GM19239 (cell line): ENCODE measurements around the gene FBXL7.

ENCODE experiments used
- DNase-seq: peaks from one replicate; pipeline ENCODE4 v3.0.0; 2011; ENCODE audit warnings: low spot score; ENCODE audit not compliant: insufficient read length
- FAIRE-seq: peaks from 2 replicates; lab custom pipeline; 2011; peaks lifted over from hg19 to GRCh38; lab: Jason Lieb, UNC

Gene FBXL7

DNA sequence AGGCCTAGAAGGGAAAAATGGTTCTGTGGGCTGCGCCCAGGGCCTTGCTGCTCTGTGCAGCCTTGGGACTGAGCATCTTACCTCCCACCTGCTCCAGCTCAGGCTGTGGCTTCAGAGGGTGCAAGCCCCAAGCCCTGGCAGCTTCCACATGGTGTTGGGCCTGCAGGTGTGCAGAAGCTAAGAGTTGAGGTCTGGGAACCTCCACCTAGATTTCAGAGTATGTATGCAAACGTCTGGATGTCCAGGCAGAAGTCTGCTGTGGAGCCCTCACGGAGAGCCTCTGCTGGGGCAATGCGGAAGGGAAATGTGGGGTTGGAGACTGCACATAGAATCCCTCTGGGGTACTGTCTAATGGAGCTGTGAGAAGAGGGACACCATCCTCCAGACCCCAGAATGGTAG, 36.0 kb downstream of the FBXL7 start:
- no peak for FAIRE-seq
- DNase-seq: no peak

DNA sequence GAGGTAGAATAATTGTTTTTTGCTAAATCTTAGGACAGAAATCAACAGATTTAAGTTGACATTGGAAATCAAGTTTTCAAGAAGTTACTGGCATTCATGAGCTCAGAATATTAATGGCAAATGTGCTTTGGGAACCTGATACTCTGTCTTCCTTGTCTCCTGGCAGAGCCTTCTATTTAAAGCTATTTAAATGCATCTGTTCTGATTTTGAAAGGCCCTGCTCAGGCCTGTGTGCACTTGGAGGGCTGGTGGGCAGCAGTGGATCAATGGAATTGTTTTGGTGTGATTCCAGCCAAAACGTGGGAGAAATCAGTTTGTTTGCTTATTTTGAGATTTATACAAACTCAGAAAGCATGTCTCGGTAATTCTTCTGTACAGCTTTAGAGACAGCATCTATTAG, 38.5 kb downstream of the FBXL7 start:
- FAIRE-seq (no peak), DNase-seq (no peak)

DNA sequence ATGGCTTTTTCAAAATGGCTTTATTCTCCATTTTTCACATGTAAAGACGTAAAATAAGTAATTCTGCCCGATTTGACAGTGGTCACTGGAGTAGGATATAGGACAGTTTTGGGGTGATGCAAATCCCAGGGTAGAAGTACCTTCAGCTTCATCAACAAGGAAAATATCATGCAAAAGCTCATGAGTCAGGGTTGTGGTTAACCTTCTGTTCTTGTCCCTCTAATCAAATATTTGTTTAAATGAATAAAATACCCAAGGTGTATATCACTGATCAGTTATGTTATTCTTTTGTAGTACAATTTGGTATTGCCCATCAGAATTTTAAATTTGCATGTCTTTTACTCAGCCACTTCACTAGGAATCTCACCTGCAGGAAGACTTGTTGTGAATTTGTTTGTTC, 40.0 kb downstream of the FBXL7 start:
- FAIRE-seq (no peak), DNase-seq (no peak)

DNA sequence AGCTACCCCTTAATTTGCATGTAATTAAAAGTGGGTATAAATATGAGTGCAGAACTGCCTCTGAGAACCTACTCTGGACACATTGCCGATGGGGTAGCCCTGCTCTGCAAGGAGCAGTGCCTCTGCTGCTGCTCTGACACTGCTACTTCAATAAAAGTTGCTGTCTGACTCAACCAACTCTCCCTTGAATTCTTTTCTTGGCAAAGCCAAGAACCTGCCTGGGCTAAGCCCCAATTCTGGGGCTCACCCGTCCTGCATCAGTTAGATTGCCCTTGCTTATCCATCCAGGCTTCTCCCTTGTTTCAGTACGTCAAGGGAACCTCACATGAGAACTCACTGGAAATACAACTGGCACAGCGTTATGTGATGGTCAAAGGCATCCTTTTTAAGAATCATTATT, 44.1 kb downstream of the FBXL7 start:
- no peak for FAIRE-seq
- no peak for DNase-seq

DNA sequence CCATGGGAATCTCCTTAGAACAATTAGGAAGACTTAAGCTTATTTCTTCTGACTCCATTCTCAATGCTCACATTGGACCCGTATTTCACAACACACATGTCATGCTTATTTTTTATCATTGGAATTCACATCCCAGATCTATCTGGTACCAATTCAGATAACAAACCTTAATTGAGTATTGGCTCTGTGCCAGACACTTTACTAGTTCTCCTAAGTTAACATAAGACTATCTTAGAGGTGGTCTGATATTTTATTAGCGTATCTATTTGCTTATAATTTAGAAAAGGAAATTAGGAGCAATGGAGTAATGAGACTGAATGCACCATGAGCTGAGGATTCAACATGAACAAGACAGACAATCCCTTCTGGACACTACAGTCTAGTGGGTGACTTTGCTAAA, 45.1 kb downstream of the FBXL7 start:
- FAIRE-seq: no peak
- DNase-seq: no peak

DNA sequence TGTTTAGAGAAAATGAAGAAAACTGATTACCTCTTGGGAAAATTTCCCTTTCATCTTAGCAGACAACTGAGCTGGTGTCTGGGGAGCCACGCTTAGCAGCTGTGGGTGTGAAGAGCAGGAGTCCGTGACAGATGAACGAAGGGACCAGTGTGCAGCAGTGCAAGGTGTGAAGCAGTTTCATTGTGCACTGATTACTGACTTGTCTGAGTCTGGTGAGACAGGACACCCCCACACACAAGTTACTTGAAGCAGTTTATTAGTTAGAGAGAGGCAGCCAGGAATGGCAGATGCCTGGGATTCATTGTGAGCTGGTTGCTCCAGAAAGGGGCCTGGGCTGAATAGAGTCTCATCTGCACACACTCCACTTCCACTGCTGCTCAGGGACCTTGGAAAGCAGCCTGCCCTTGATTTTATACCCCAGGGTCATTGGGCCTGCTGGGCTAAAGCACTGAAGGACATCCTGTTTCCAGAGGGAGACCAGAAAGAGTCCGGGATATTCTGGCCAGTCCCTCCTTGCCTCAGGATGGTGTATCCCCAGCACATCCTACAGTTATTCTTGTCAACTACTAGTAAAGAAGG, 47.4 kb downstream of the FBXL7 start:
- DNase-seq: no peak
- no peak for FAIRE-seq

DNA sequence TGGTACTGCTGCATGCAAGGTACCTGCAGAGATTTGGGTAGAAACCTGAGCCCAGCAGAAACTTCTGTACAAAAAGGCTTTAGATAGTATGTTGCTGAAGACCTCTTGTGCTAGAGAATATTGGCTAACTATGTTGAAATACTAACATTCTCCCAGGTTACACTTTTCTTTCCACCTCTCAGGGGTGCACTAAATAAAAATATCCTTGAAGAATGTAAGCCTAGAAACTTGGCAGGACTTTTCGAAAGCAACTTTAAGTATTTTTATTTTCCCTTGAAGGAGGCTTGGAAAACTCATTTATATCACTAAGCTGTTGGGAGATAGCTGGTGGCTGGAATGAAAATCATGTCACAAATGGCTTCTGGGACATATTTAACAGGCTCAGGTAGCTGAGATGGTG, 50.0 kb downstream of the FBXL7 start:
- DNase-seq: no peak
- no peak for FAIRE-seq

DNA sequence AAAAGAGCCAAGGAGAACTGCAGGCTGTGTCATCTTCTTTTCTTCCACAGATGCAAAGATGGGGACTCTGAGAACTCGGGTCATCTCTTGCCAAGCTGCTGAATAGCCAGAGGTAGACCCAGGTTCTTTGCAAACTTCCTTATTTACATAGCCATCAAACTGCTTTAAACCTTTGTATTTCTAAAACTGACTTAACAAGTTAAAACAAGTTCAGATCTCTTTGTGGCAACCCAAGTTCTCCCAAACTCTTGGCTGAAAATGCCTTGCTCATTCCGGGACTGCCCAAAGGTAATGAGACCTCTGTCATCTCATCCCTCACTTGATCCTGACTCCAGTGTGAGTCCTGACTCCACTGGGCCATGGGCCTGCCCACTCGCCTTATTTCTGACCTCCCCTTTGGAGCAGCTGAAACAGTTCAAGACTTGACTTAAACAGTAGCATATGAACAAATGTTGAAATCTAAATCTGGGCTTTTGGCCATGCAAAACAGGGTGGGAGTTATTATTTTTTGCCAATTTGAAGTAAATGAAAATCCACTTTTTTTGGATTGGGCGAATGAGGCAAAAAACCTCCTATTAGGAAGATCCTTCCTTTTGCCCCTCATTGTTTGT, 50.6 kb downstream of the FBXL7 start:
- no peak for FAIRE-seq

DNA sequence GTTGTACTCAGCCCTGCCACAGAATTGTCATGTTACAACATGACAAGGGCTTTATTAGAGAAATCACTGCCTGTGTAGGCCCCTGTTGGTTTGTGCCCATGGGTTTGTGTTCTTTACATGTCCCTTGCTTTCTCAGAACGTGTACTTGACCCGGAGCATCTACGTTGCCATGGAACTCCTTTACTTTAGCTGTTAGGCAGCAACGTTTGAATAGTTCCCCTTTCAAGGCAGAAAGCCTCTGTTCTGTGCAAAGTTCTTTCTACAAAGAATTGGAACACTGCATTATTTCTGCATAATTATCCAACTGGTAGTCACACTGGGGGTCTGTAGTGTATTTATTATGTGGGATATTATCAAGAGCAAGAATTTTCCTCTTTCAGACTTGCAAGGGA, 51.1 kb downstream of the FBXL7 start:
- FAIRE-seq (no peak), DNase-seq (no peak)

More for the DNA sequence above, 50.6 kb downstream of the FBXL7 start:
- no peak for DNase-seq

DNA sequence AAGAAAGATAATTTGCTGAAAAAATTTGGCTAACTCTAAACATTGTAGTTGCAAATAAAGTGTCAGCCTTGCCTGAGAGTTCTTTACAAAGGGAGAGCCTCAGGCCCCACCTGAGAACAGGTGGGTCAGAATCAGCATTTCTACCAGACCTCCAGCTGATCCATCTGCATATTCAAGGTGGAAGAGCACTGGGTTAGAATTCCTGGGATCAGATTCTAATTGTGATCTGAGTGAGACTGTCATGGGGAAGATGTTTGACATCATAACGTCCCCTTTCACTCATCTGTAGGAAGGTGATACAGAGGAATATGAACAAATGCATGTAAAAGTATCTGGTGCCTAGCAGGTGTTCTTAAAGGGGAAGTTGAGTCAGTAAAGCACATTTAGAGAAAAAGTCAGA, 54.6 kb downstream of the FBXL7 start:
- FAIRE-seq (no peak), DNase-seq (no peak)

DNA sequence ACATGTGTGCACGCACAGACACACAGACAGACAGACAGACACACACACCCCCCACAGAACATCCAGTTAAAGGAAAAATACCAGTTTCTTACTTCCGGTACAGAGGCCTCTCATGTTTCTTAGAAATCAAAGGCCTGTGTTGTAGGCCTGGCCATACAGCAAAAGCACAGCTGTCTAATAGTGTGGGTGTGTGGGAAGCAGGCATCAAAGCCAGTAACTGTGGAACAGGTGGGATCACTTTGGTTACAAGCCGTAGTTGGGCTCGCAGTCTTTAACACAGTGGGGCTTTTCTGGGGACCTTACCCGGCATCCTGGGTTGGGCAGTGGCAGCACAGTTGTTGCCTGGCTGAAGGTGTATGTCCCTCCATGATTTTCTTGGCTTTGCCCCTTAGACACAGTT, 55.2 kb downstream of the FBXL7 start:
- FAIRE-seq (no peak), DNase-seq (no peak)

DNA sequence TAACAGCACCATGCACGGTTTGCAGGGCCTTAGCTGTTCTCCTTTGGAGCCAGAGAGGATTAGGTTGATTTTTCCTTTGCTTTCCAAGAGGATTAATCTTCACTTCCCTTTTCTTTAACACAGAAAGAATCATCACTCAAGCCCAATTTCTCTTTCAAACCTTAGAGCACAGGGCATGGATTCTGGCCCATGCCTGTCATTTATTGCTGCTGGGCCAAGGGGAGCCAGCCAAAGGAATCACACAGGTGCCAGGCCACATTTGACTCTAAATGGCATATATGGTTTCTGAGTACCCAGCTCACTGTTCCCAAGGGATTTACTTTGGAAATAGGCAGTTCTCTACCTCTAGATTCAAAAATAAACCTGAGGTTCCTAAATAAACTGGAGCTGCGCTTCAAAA, 58.3 kb downstream of the FBXL7 start:
- FAIRE-seq (no peak), DNase-seq (no peak)

DNA sequence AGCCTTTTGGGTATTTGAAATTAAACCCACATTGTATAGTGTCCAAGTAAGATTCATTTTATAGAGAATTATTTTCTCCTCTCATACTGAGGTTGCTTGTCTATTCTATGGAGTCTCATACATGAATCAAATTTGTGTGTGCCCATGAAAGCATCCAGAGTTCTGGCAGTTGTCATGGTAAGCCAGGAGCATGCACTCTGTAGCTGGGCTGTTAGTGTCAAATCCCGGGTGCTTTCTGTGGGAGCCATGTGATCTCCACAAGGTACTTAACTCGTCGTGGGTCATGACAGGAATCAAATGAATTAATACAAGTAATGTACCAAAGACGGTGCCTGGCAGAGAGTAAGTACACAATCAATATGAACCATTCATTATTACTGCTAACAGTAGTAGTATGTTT, 58.7 kb downstream of the FBXL7 start:
- DNase-seq (no peak), FAIRE-seq (no peak)

DNA sequence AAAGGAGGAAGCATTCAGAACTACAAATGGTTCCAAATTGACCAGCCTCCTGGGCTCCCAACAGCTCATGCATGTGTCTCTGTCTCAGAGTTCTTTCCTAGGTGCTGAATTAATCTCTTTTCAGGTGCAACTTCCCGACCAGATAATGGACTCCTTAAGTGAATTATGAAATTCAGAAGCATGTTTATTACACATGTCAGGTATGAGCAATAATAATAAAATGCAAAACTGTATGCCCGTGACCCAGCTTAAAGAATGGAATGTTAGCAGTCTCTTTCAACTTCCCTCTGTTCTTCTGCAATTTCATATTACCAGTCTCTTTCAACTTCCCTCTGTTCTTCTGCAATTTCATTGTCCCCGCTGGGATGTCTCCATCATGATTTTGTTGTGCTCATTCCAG, 60.4 kb downstream of the FBXL7 start:
- DNase-seq (no peak), FAIRE-seq (no peak)

DNA sequence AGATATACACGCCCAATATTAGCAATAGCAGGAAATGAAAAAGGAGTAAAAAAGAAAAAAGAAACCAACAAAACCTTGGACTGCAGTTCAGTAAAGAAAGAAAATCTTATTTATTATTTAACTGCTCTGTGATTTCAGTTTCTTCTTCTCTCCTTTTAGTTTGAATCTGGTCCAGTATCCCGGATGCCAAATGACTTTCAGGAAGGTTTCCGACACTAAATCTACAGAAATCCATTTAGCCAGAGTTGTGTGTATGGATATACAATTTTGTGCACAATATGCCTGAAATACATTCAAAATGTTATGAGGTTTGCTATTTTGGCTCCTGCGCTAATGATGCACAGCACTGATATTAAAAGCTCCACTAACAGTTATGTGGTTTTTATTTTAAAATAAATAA, 64.5 kb downstream of the FBXL7 start:
- DNase-seq (no peak), FAIRE-seq (no peak)

DNA sequence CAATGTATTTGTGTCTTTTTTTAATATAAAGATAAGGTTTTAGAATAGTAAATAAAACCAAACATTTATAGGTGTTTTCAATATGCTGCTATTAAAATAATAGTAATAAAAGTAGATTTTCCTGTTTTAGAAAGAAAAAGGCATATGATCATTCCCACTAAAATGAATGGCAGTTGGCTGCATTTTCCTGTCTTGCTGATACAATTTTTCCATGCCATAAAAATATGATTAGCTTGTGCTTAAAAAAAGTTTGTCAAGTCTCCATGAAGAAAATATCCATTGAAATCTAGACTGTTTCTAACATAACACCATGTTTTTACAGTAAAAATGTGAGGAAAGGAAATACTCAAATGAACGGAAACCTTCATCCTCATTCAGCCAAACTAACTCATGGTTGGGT, 65.0 kb downstream of the FBXL7 start:
- FAIRE-seq (no peak), DNase-seq (no peak)

DNA sequence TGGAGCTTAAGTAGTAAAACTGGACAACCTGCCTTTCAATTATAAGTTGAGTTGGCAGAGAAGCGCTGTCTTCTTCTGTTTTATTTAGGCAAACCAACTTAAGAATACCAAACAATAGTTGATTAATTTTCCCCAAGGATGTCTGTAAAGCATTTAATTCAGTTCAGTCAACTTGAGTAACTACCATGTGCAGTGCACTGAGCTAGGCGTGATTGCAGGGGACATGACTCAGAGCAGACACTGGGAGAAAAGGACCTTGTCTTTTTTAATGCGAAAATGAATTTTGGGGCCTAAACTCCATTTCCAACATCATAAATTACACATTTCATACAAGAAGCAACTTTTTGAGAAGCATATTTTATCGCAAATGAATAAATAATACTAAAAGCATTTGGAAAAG, 66.3 kb downstream of the FBXL7 start:
- DNase-seq (no peak), FAIRE-seq (no peak)

DNA sequence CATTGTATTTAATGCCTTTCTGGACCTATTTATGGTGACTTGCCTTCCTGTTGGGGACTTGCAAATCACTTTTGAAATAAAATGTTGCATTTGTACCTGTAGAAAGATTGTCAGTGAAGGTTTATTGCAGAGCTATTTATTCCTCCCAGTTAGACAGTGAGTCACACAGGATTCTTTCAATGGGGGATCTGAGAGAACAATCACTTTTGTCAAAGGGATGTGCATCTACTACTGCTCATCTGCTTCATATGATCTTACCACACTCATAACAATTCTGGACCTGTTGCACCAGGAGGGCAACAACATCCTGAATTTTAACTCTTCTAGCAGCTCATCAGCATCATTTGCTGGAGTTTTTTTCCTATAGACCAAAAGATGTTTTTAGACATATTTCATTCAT, 66.8 kb downstream of the FBXL7 start:
- FAIRE-seq (no peak), DNase-seq (no peak)

DNA sequence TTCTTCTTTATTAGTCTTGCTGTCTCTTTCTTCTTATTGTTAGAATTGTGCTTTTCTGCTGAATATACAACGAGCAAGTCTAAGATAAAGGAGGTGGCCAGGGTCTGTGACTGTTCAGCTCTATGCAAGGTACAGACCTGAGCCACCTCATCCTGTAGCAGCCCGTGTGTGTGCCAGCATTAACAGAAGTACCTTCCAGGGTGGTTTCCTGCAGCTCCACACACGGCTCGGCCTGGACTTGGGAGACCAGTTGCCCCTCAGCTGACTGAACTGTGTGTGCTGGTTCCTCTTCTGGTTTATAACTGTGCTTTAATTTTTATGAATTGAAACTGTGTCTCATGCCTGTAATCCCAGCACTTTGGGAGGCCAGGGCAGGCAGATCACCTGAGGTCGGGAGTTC, 70.5 kb downstream of the FBXL7 start:
- no peak for DNase-seq
- FAIRE-seq: no peak

DNA sequence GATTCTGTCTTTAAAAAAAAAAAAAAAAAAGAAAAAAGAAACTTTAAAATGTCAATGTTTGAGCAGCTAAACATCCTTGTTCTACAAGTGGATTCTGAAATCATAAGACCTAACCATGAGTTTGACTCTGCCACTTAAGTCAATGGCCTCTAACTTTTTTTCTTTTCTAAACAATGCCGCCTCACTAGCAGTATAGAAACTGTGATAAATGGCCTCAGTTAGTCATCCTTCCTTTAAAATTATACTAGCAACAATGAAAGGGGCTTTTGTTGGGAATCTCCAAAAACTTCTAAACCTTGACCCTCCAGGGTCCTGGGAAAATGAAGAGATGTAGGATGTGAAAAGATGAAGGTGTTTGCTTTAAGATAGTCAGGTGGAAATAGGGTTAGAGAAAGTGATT, 71.1 kb downstream of the FBXL7 start:
- no peak for FAIRE-seq
- no peak for DNase-seq

DNA sequence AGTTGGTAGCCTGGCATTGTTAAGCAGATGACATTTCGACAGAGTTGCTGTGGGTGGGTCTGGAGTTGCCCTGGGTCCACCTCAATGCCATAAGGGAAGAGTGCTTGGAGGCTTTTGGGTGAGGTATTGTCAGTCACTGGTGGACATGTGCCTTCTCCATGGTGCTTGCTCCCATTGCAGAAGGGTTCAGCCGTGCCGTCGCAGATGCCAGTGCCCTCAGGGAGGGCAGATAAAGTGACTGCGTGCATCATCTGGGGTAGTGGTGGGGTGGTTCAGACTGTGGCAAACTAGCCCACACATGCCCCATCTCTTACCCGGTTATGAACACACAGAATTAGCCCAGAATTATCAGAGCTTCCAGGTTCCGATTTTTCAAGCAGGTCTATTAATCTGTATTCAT, 71.6 kb downstream of the FBXL7 start:
- FAIRE-seq (no peak), DNase-seq (no peak)

DNA sequence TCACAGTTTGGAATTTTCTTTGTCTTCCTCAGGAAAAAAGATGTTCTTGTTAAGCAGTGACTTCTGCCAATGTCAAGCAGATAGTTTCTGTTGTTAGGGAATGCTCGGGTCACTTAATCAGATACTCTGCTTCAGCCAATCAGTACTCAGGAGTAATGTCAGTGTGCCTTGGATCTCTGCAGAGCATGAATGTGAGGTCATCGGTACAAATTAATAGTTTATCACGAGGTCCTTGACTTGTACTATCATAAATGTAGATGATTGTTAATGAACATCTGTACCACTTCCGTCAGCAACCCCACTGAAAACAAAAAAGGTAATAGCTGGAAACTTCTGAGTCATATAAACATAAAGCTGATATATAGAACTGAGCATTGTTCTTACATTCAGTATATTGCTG, 73.6 kb downstream of the FBXL7 start:
- FAIRE-seq (no peak), DNase-seq (no peak)

DNA sequence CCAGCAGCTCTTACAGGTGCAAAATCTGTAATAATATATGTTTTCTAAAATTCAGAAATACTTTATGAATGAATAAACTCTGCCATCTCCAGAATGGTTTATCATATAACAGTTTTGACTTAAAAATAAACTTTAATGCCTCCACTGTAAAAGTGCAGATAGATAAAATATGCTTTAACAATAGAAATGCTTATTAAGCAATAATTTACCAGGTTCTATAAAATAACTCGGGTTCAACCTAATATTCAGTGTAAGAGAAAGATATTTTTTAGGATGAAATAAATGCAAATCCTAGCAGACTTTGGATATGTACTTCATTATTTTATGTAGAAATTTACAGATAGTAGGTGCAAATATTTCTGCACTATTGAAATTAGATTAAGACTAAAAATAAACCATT, 74.1 kb downstream of the FBXL7 start:
- no peak for FAIRE-seq
- no peak for DNase-seq
